C4-2B (cell line): ENCODE data around the gene DNAJC17.

ENCODE experiments used
- H3K27ac ChIP-seq: fragments of 450-650 bp; 2 replicates; pipeline ENCODE4 v1.5.1; 2017
- ZFX ChIP-seq: fragments of 450-650 bp; IDR thresholded peaks from 2 replicates; pipeline ENCODE4 v1.6.1; 2017
- TF ChIP-seq, protein P1 (sequence below): fragments of 450-650 bp; conservative IDR thresholded peaks from 2 replicates; pipeline ENCODE4 v1.5.1; 2017; ENCODE audit warnings: mild to moderate bottlenecking

DNAJC17 gene

DNA sequence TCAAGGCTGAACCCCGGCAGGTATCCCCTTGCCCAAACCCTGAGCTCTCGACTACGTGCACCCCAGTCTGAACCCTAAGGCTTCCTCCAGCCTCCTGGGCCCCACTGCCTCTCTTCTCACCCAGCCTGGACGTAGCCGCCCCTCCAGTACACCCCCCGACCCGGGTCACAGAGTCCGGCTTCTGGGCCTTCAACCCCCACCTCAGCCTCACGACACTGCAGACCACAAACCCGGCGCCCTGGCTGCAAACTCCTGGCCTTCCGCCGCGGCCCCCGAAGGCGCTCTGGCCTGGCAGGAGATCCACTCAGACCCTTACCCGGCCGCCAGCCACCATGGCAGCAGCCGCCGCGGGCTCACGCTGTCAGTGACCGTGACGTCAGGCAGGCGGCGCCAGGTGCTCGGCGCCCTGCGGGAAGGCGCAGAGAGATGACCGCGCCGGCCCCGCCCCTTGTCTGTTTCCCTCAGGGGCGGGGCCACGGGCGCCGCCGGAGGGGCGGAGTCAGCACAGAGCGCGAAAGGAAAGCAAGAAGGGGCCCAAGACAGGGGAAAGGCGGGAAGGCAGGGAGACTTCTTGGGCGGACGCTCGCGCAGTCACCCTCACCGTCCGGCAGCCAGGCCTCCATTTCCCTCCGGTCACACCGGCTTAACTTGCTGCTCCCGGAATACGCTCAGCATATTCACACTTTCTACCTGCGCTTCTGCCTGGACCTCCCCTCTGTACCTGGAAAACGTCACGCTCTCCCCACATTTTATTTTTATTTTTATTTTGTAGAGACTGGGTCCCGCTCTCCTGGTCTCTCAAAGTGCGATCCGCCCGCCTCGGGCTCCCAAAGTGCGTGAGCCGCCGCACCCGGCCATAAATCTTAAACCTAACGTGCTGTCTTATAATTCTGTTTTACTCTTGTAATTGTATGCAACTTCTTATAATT is 52.1 kb downstream of the DNAJC17 start, which contains the start of gene RMDN3:
Gene RMDN3, minus strand, starts transcription at position 372 of the 929 bp plus-strand sequence. CDS start 471 bp downstream, outside the sequence.
- H3K27ac ChIP-seq: peak within 1 kb of the TSS; percentile 84
- TF ChIP-seq ZFX: peak; percentile 48; the same call in 1 of the 2 replicates
- TF ChIP-seq, protein P1, sequence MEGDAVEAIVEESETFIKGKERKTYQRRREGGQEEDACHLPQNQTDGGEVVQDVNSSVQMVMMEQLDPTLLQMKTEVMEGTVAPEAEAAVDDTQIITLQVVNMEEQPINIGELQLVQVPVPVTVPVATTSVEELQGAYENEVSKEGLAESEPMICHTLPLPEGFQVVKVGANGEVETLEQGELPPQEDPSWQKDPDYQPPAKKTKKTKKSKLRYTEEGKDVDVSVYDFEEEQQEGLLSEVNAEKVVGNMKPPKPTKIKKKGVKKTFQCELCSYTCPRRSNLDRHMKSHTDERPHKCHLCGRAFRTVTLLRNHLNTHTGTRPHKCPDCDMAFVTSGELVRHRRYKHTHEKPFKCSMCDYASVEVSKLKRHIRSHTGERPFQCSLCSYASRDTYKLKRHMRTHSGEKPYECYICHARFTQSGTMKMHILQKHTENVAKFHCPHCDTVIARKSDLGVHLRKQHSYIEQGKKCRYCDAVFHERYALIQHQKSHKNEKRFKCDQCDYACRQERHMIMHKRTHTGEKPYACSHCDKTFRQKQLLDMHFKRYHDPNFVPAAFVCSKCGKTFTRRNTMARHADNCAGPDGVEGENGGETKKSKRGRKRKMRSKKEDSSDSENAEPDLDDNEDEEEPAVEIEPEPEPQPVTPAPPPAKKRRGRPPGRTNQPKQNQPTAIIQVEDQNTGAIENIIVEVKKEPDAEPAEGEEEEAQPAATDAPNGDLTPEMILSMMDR: no peak

DNA sequence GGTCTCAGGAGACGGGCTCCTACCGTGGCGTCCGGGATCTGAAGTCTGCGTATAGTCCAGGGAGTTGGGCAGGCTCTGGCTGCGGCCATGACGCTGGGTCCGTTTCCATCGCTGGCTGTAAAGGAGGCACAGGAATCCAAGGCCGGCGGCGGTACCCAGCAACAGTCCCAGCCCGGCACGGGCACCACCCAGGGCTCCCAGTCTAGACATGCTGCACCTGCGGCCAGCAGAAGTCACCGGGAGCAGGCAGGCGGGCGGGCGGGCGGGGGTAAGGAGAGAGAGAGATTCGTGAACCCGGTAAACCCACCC is 52.7 kb downstream of the DNAJC17 start:
- H3K27ac ChIP-seq: peak overlapping the region; percentile 84
- TF ChIP-seq, protein P1: no peak
- no peak for TF ChIP-seq ZFX

GRCh38 chr15:40751745-40752144 is 55.5 kb downstream of the DNAJC17 start:
- TF ChIP-seq, protein P1: no peak
- no peak for TF ChIP-seq ZFX
- H3K27ac ChIP-seq: no peak overlapping the region

GRCh38 chr15:40750885-40751284 is 56.4 kb downstream of the DNAJC17 start:
- no peak overlapping the region for H3K27ac ChIP-seq
- TF ChIP-seq, protein P1: no peak
- TF ChIP-seq ZFX: no peak

- TF ChIP-seq, protein P1: no peak
- no peak for TF ChIP-seq ZFX
- H3K27ac ChIP-seq: no peak overlapping the region
Measured at GRCh38 chr15:40749151-40749630, 58.1 kb downstream of the DNAJC17 start.

- TF ChIP-seq ZFX: no peak
- TF ChIP-seq, protein P1: no peak
- no peak overlapping the region for H3K27ac ChIP-seq
Measured at GRCh38 chr15:40747685-40748631, 59.3 kb downstream of the DNAJC17 start.
